GM23338 (cell line): ENCODE results near the gene POLR3G. TPM values are rescaled to one million over a fixed set of nuclear protein-coding genes. Genes with fewer than 3 reads are reported as not detected.

Experiments
- ATAC-seq: fragments of 200-7000 bp; cut with Tn5 transposase; 3 replicates; pipeline ENCODE4 v1.9.1; 2020
- DNase-seq: peaks from one replicate; pipeline ENCODE4 v3.0.0-alpha.2; 2015; ENCODE audit warnings: low spot score
- H2AFZ ChIP-seq: fragments of 200-600 bp; sonication (generic); 2 replicates; pipeline ENCODE4 v1.8.0; 2016; ENCODE audit warnings: antibody characterized with exemption, mild to moderate bottlenecking, moderate library complexity
- H3F3A ChIP-seq: fragments of 200-600 bp; sonication (generic); replicated peaks from 2 replicates; pipeline ENCODE4 v1.8.0; 2017; ENCODE audit warnings: antibody characterized with exemption, mixed run types, low read depth
- H3K27ac ChIP-seq: fragments of 200-600 bp; sonication (generic); 2 replicates; pipeline ENCODE4 v1.6.1; 2016; ENCODE audit warnings: low read depth
- H3K27me3 ChIP-seq: fragments of 200-600 bp; sonication (generic); 2 replicates; pipeline ENCODE4 v1.8.0; 2016; ENCODE audit warnings: mild to moderate bottlenecking, mixed run types, moderate library complexity; ENCODE audit not compliant: insufficient read depth
- H3K36me3 ChIP-seq: fragments of 200-600 bp; sonication (generic); 2 replicates; pipeline ENCODE4 v1.8.0; 2016; ENCODE audit warnings: mild to moderate bottlenecking; ENCODE audit not compliant: insufficient read depth
- H3K4me1 ChIP-seq: fragments of 200-600 bp; sonication (generic); 2 replicates; pipeline ENCODE4 v1.8.0; 2016; ENCODE audit warnings: mild to moderate bottlenecking, moderate library complexity; ENCODE audit not compliant: insufficient read depth
- H3K4me2 ChIP-seq: fragments of 200-600 bp; sonication (generic); 2 replicates; pipeline ENCODE4 v1.7.1; 2017; ENCODE audit warnings: mixed run types
- H3K4me3 ChIP-seq: fragments of 200-600 bp; sonication (generic); 2 replicates; pipeline ENCODE4 v1.6.1; 2016; ENCODE audit warnings: mixed run types
- H3K79me2 ChIP-seq: fragments of 200-600 bp; sonication (generic); replicated peaks from 2 replicates; pipeline ENCODE4 v1.8.0; 2017; ENCODE audit warnings: mild to moderate bottlenecking; ENCODE audit not compliant: insufficient read depth
- H3K9me2 ChIP-seq: fragments of 200-600 bp; sonication (generic); 2 replicates; pipeline ENCODE4 v1.8.0; 2017; ENCODE audit not compliant: insufficient read depth
- H4K20me1 ChIP-seq: fragments of 200-600 bp; sonication (generic); replicated peaks from 2 replicates; pipeline ENCODE4 v1.8.0; 2017; ENCODE audit warnings: mild to moderate bottlenecking; ENCODE audit not compliant: insufficient read depth
- H3K27ac Mint-ChIP-seq: 2 replicates; pipeline ENCODE4 v1.8.0; 2020; ENCODE audit warnings: inconsistent platforms, mild to moderate bottlenecking, moderate library complexity, mixed read lengths
- H3K27me3 Mint-ChIP-seq: 3 replicates; pipeline ENCODE4 v1.8.0; 2022; ENCODE audit warnings: low read depth, mild to moderate bottlenecking, moderate library complexity, mixed read lengths, inconsistent platforms; ENCODE audit not compliant: insufficient read depth, poor library complexity
- H3K36me3 Mint-ChIP-seq: 3 replicates; pipeline ENCODE4 v1.8.0; 2021; ENCODE audit warnings: low read depth, mild to moderate bottlenecking, inconsistent platforms, moderate library complexity, mixed read lengths
- H3K4me1 Mint-ChIP-seq: 3 replicates; pipeline ENCODE4 v1.8.0; 2020; ENCODE audit warnings: mild to moderate bottlenecking, inconsistent platforms, mixed read lengths
- H3K4me3 Mint-ChIP-seq: 3 replicates; pipeline ENCODE4 v1.8.0; 2021; ENCODE audit warnings: moderate library complexity, mild to moderate bottlenecking, inconsistent platforms, mixed read lengths
- H3K9me3 Mint-ChIP-seq: 3 replicates; pipeline ENCODE4 v1.8.0; 2020; ENCODE audit warnings: moderate library complexity, mild to moderate bottlenecking, inconsistent platforms, mixed read lengths
- CREB1 ChIP-seq: fragments of 250-450 bp; sonication (Bioruptor Pico); IDR thresholded peaks from 2 replicates; pipeline ENCODE4 v1.5.0; 2020; ENCODE audit warnings: low read depth, mild to moderate bottlenecking, moderate library complexity
- JUNB ChIP-seq: IDR thresholded peaks from one replicate; pipeline ENCODE4 v1.6.1; 2016; ENCODE audit warnings: antibody characterized with exemption; ENCODE audit not compliant: unreplicated experiment
- NANOG ChIP-seq: IDR thresholded peaks from 2 replicates; pipeline ENCODE4 v1.6.1; 2016; ENCODE audit warnings: antibody characterized with exemption, borderline replicate concordance
- POLR2AphosphoS5 ChIP-seq: IDR thresholded peaks from 2 replicates; pipeline ENCODE4 v1.6.1; 2016; ENCODE audit warnings: antibody characterized with exemption, low read depth
- REST ChIP-seq: IDR thresholded peaks from one replicate; pipeline ENCODE4 v1.6.1; 2018; ENCODE audit warnings: antibody characterized with exemption; ENCODE audit not compliant: unreplicated experiment
- STAT1 ChIP-seq: IDR thresholded peaks from one replicate; pipeline ENCODE4 v1.6.1; 2016; ENCODE audit warnings: antibody characterized with exemption; ENCODE audit not compliant: unreplicated experiment
- ZNF114 ChIP-seq: fragments of 250-450 bp; sonication (Bioruptor Pico); IDR thresholded peaks from 2 replicates; pipeline ENCODE4 v1.5.0; 2020; ENCODE audit warnings: mild to moderate bottlenecking, moderate library complexity
- ZNF331 ChIP-seq: fragments of 250-450 bp; sonication (Bioruptor Pico); IDR thresholded peaks from 2 replicates; pipeline ENCODE4 v1.5.0; 2020; ENCODE audit warnings: low read depth, mild to moderate bottlenecking, moderate library complexity
- ZNF462 ChIP-seq: fragments of 250-450 bp; sonication (Bioruptor Pico); IDR thresholded peaks from 2 replicates; pipeline ENCODE4 v1.5.0; 2020; ENCODE audit warnings: mild to moderate bottlenecking, moderate library complexity
- polyA plus RNA-seq: library from polyadenylated mRNA; unstranded; fragments of >200 nt; fragmentation: Nextera tagmentation; extraction: Ambion mirVana; gene quantifications from 2 replicates; pipeline ENCODE4 v1.2.1, GENCODE V29; 2016
- total RNA-seq: library from RNA; depleted of rRNA; stranded (reverse); fragments of >200 nt; shearing (Covaris generic); gene quantifications from 2 replicates; pipeline ENCODE4 v1.2.3, GENCODE V29; 2014

POLR3G gene
- total and polyA plus RNA-seq, 2 experiments from 2014 or later, result 147 to 376 TPM

- no peak for TF ChIP-seq ZNF462 (CRISPR knock-in tag)
- no peak for TF ChIP-seq CREB1 (CRISPR knock-in tag)
- TF ChIP-seq STAT1, result no peak
- TF ChIP-seq ZNF114 (CRISPR knock-in tag), result no peak
These were observed 70.8 kb downstream of the POLR3G start (continued) for GRCh38 chr5:90545511-90545910.

GRCh38 chr5:90546216-90546837 is 71.7 kb downstream of the POLR3G start:
- Mint-ChIP-seq H3K9me3 (no peaks in the 10 kb centered on the region; the same call in 2 of the 3 replicates), H3K27me3 (peaks cover 3% of the 10 kb centered on the region), H3K27ac (no peak overlapping the region), H3K4me3 (no peak overlapping the region), H3K36me3 (peaks cover 3% of the 10 kb centered on the region; the same call in 2 of the 3 replicates), H3K4me1 (peaks cover 46% of the 10 kb centered on the region)
- peaks cover 44% of the 10 kb centered on the region for H3K4me1 ChIP-seq
- H4K20me1 ChIP-seq, result no peaks in the 10 kb centered on the region
- no peaks in the 10 kb centered on the region for H3K79me2 ChIP-seq
- H3F3A ChIP-seq, result no peaks in the 10 kb centered on the region
- H3K9me2 ChIP-seq, result peaks cover 8% of the 10 kb centered on the region; the same call in 1 of the 2 replicates
- ATAC-seq (no peak), DNase-seq (no peak)
- no peak overlapping the region for H3K4me3 ChIP-seq
- H2AFZ ChIP-seq, result no peak overlapping the region
- H3K27ac ChIP-seq, result no peak overlapping the region
- peak overlapping the region; percentile 30; the same call in 1 of the 2 replicates for H3K4me2 ChIP-seq
- no peaks in the 10 kb centered on the region for H3K36me3 ChIP-seq
- H3K27me3 ChIP-seq, result no peaks in the 10 kb centered on the region
- TF ChIP-seq STAT1 (no peak), NANOG (no peak), ZNF331 (CRISPR knock-in tag) (no peak), JUNB (no peak), REST (no peak), CREB1 (CRISPR knock-in tag) (no peak), POLR2AphosphoS5 (no peak)
